TTC549 (cell line): ENCODE data around the gene VDAC1.

Experiments
- FAIRE-seq: peaks from 2 replicates; lab custom pipeline; 2012; peaks lifted over from hg19 to GRCh38; lab: Jason Lieb, UNC

The VDAC1 gene

GRCh38 chr5:133925269-133925668, 79.5 kb downstream of the VDAC1 start:
- FAIRE-seq = no peak

DNA sequence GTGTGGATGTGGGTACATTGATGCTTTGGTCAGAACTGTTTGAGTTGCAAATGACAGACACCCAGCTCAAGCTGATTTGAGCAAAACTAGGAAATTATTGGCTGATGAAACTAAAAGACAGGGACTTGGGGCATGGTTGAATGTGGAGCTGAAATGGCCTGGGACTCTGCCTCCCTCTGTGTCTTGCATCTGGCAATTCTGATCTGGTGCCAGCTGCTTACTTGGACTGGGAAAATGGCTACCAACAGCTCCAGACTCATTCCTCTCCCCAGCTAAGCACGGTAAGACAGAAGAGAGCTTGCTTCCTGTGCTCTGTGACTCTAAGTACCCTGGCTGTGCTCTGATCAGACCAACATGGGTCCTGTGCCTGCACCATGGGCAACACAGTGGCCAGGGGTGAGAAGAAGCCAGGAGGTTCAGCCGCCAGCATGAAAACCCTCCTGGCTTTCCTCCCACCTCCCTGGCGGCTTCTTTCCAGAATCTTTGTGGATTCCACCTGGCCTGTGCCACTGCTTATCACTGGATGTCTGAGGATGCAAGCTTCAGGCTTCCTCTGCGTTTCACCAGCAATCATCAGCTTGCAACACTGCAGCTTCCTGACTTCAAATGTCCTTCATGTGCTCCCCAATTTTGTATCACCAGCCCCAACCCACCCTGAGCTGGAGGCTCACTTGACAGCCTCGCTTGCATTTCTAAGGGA, 80.4 kb downstream of the VDAC1 start:
- no peak for FAIRE-seq

DNA sequence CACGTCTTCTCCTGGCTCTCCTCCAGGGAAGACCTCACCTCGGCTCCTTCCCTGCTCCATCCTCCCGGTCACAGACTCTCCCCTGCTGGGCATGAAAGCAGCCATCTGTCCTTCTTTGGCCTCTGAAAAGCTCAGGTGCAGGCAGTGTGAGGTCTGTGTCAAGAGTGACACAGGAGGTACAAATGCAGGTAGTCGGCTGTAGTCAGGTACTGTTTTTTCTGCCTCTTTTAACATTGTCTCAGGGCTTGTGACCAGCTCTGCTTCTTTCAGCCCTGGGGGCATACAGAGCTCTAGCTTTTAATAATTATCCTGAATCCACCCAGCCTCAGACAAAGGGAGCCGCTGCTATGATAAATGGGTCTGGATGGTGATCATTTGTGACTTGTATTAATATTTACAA, 82.8 kb downstream of the VDAC1 start:
- no peak for FAIRE-seq
